Measurements from ENCODE around the gene PPP4R2. TPM values are rescaled to one million over a fixed set of nuclear protein-coding genes. Genes with fewer than 3 reads are reported as not detected.

The PPP4R2 gene
- total and polyA plus RNA-seq, 2 donors (not counting 3 experiments of a cell fraction or from before 2014, with no cell fraction given): 6.5 to 74.4 TPM

GRCh38 chr3:73056845-73057150 lies 60.2 kb downstream of the PPP4R2 start:
- H3K79me2 ChIP-seq (ENCODE audit: control insufficient read depth, insufficient read depth, low read length): peaks cover 29% of the 10 kb centered on the region
- ChIA-PET POLR2A (interaction anchor here (1.0 kb wide), 1 partner anchor 9 kb away, joined by 5 read pairs; no protein-coding TSS in a partner anchor), CTCF (interaction anchor here (0.6 to 6.5 kb wide), 34 partner anchors 10 to 1101 kb away, joined by 3 to 91 read pairs (median 4); partner anchors contain the start of genes GXYLT2, PPP4R2 and SHQ1)
- no peak for DNase-seq (ENCODE audit: low read depth, low spot score)
- H3K27ac ChIP-seq (ENCODE audit: insufficient read depth, low read depth, low read length): no peak overlapping the region
- H3K4me2 ChIP-seq (ENCODE audit: insufficient read depth, low read length): no peak overlapping the region
- peaks cover 16% of the 10 kb centered on the region for H4K20me1 ChIP-seq (replicated peaks; ENCODE audit: control insufficient read depth, extremely low read depth, insufficient read depth, low read length)
- H3K9ac ChIP-seq (replicated peaks; ENCODE audit: extremely low read depth, insufficient read depth, low read length): no peak overlapping the region
- peaks cover 4% of the 10 kb centered on the region for H3K4me1 ChIP-seq (ENCODE audit: control insufficient read depth, extremely low read depth, insufficient read depth, low read length)
- no peaks in the 10 kb centered on the region for H3K9me3 ChIP-seq (replicated peaks; ENCODE audit: control insufficient read depth, insufficient read depth, low read length)
- H3K4me3 ChIP-seq (replicated peaks in 1 of 3; ENCODE audit: insufficient read depth in 1 of 3, low read depth in 1 of 3, low read length in 3 of 3): no peak overlapping the region
- H3K27me3 ChIP-seq (ENCODE audit: control insufficient read depth in 2 of 2, insufficient read depth in 2 of 2, low read length in 2 of 2): no peaks in the 10 kb centered on the region
- intact Hi-C loops (cut with micrococcal nuclease): loop anchor here (1.0 to 2.0 kb wide), 3 partner anchors 60 to 205 kb away; partner anchors contain the start of gene PPP4R2
- FAIRE-seq: no peak
- dilution Hi-C loops (cut with MboI; ENCODE audit: extremely low pct_ligation_motif_present, low sequenced_read_pairs): no loop called here
- TF ChIP-seq MAX (IDR thresholded peaks at IDR 0.05; ENCODE audit: insufficient read depth, insufficient read length) (no peak), EZH2 (IDR thresholded peaks at IDR 0.05; ENCODE audit: borderline replicate concordance, low read depth, low read length, severe bottlenecking) (no peak), MYC (IDR thresholded peaks at IDR 0.05; ENCODE audit: low read depth, low read length) (no peak), FOS (IDR thresholded peaks at IDR 0.05; ENCODE audit: borderline replicate concordance, insufficient read depth, low read length) (no peak), CTCF (IDR thresholded peaks at IDR 0.05; ENCODE audit: extremely low read depth in 1 of 2, insufficient read depth in 1 of 2, low read depth in 1 of 2, low read length in 2 of 2) (no peak), POLR2A (IDR thresholded peaks at IDR 0.05; ENCODE audit: low read depth, low read length) (no peak), JUN (IDR thresholded peaks at IDR 0.05; ENCODE audit: borderline replicate concordance, insufficient read depth, insufficient read length, low read depth) (no peak), GATA2 (IDR thresholded peaks at IDR 0.05; ENCODE audit: insufficient read depth, insufficient read length, low read depth, low read length) (no peak), POLR2AphosphoS5 (IDR thresholded peaks at IDR 0.05; ENCODE audit: insufficient read depth, low read depth, low read length) (no peak)
- no peaks in the 10 kb centered on the region for H3K9me1 ChIP-seq (replicated peaks; ENCODE audit: control insufficient read depth, extremely low read depth, insufficient read depth, low read length)
- H2AFZ ChIP-seq (ENCODE audit: low read depth, low read length): no peak overlapping the region
- BruUV-seq (replicated peaks): no TSS peak
- peaks cover 3% of the 10 kb centered on the region in 2 experiments for H3K36me3 ChIP-seq (ENCODE audit: control insufficient read depth in 2 of 2, extremely low read depth in 1 of 2, insufficient read depth in 2 of 2, low read length in 2 of 2)

Data from endothelial cell of umbilical vein (primary cell).